GM21825 (cell line): ENCODE results near the gene FOCAD.
A peak's percentile ranks its signal among the peaks of the same experiment; 100 is the strongest.
"Not testable (repeated sequence)": the region's sequence is repeated elsewhere in the genome, so short reads cannot be mapped to it uniquely, and the experiment has no call there.

ENCODE experiments used
- ATAC-seq: cut with Tn5 transposase; IDR thresholded peaks from one replicate; pipeline ENCODE4 v1.9.1; 2021; ENCODE audit warnings: mild to moderate bottlenecking, moderate library complexity; ENCODE audit not compliant: unreplicated experiment

Gene FOCAD

GRCh38 chr9:20671635-20672034 lies 12.4 kb upstream of the FOCAD start:
- ATAC-seq = no peak

- ATAC-seq = not testable (repeated sequence)
Observed at GRCh38 chr9:20673537-20673936, 10.5 kb upstream of the FOCAD start.

- no peak for ATAC-seq
Observed at GRCh38 chr9:20681467-20681866, 2.6 kb upstream of the FOCAD start.

GRCh38 chr9:20683351-20684034 lies 566 bp upstream of the FOCAD start:
- ATAC-seq = peak; percentile 8

GRCh38 chr9:20684875-20685696 lies 1.0 kb downstream of the FOCAD start:
- no peak for ATAC-seq

GRCh38 chr9:20685769-20686168 lies 1.7 kb downstream of the FOCAD start:
- ATAC-seq = no peak

GRCh38 chr9:20689833-20690232 lies 5.8 kb downstream of the FOCAD start:
- no peak for ATAC-seq

- no peak for ATAC-seq
Observed at GRCh38 chr9:20692554-20692953, 8.5 kb downstream of the FOCAD start.

- ATAC-seq = no peak
Observed at GRCh38 chr9:20693068-20693467, 9.0 kb downstream of the FOCAD start.

- no peak for ATAC-seq
Observed at GRCh38 chr9:20694248-20694647, 10.2 kb downstream of the FOCAD start.

GRCh38 chr9:20697021-20697719 lies 13.1 kb downstream of the FOCAD start:
- ATAC-seq = no peak

- no peak for ATAC-seq
Observed at GRCh38 chr9:20698782-20699181, 14.7 kb downstream of the FOCAD start.

GRCh38 chr9:20701060-20701459 lies 17.0 kb downstream of the FOCAD start:
- ATAC-seq = no peak

GRCh38 chr9:20702570-20702969 lies 18.5 kb downstream of the FOCAD start:
- no peak for ATAC-seq

- ATAC-seq = no peak
Observed at GRCh38 chr9:20703146-20703545, 19.1 kb downstream of the FOCAD start.

GRCh38 chr9:20707708-20708107 lies 23.6 kb downstream of the FOCAD start:
- no peak for ATAC-seq

GRCh38 chr9:20713172-20713571 lies 29.1 kb downstream of the FOCAD start:
- ATAC-seq = no peak

GRCh38 chr9:20714442-20715415 lies 30.7 kb downstream of the FOCAD start:
- no peak for ATAC-seq

- no peak for ATAC-seq
Observed at GRCh38 chr9:20722221-20722620, 38.2 kb downstream of the FOCAD start.

GRCh38 chr9:20725675-20726074 lies 41.6 kb downstream of the FOCAD start:
- ATAC-seq = no peak

- no peak for ATAC-seq
Observed at GRCh38 chr9:20726144-20726543, 42.1 kb downstream of the FOCAD start.
